ENCODE results near the gene LAPTM5.

LAPTM5 gene

GRCh38 chr1:30731109-30731805 lies 26.3 kb downstream of the LAPTM5 start:
- DNase-seq (ENCODE audit: low read depth in 2 of 2): no peak

- no peak for DNase-seq (ENCODE audit: low read depth in 2 of 2)
Observed at GRCh38 chr1:30730346-30731108, 27.0 kb downstream of the LAPTM5 start.

- no peak for DNase-seq (ENCODE audit: low read depth in 2 of 2)
Observed at GRCh38 chr1:30729901-30730300, 27.7 kb downstream of the LAPTM5 start.

GRCh38 chr1:30728832-30729638 lies 28.5 kb downstream of the LAPTM5 start:
- no peak for DNase-seq (ENCODE audit: low read depth in 2 of 2)

- no peak for DNase-seq (ENCODE audit: low read depth in 2 of 2)
Observed at GRCh38 chr1:30728340-30728739, 29.2 kb downstream of the LAPTM5 start.

GRCh38 chr1:30727824-30728223 lies 29.8 kb downstream of the LAPTM5 start:
- no peak for DNase-seq (ENCODE audit: low read depth in 2 of 2)

GRCh38 chr1:30726773-30727684 lies 30.5 kb downstream of the LAPTM5 start:
- no peak for DNase-seq (ENCODE audit: low read depth in 2 of 2)

- DNase-seq (ENCODE audit: low read depth in 2 of 2): no peak
Observed at GRCh38 chr1:30726236-30726635, 31.3 kb downstream of the LAPTM5 start.

GRCh38 chr1:30725450-30726095 lies 32.0 kb downstream of the LAPTM5 start:
- DNase-seq (ENCODE audit: low read depth in 2 of 2): no peak

- DNase-seq (ENCODE audit: low read depth in 2 of 2): no peak
Observed at GRCh38 chr1:30724655-30725421, 32.7 kb downstream of the LAPTM5 start.

GRCh38 chr1:30724175-30724574 lies 33.4 kb downstream of the LAPTM5 start:
- no peak for DNase-seq (ENCODE audit: low read depth in 2 of 2)

GRCh38 chr1:30723331-30723755 lies 34.2 kb downstream of the LAPTM5 start, which contains the start of gene MATN1:
TSS of gene MATN1 (minus strand) at chr1:30723585. CDS start at chr1:30723551, 34 bp downstream.
- DNase-seq (ENCODE audit: low read depth in 2 of 2): no peak

- DNase-seq (ENCODE audit: low read depth in 2 of 2): no peak
Observed at GRCh38 chr1:30721812-30722537, 35.6 kb downstream of the LAPTM5 start.

- no peak for DNase-seq (ENCODE audit: low read depth in 2 of 2)
Observed at GRCh38 chr1:30721341-30721793, 36.2 kb downstream of the LAPTM5 start.

- DNase-seq (ENCODE audit: low read depth in 2 of 2): no peak
Observed at GRCh38 chr1:30720271-30721223, 37.0 kb downstream of the LAPTM5 start.

GRCh38 chr1:30719406-30720270 lies 37.9 kb downstream of the LAPTM5 start:
- DNase-seq (ENCODE audit: low read depth in 2 of 2): no peak

All from stimulated activated CD8-positive, alpha-beta memory T cell treated with anti-CD3 and anti-CD28 coated beads, Interleukin-15, amount 100 ng/mL, for 48 hours (primary cell).